ENCODE measurements around the gene CCDC57.
"Not testable (repeated sequence)": the region's sequence is repeated elsewhere in the genome, so short reads cannot be mapped to it uniquely, and the experiment has no call there.

The CCDC57 gene

GRCh38 chr17:82212331-82213250, at the start of gene CCDC57:
Gene CCDC57, minus strand, starts transcription at chr17:82212842. Its CDS starts 10,898 bp downstream, at chr17:82201944.
- peak; percentile 26 to 58 for DNase-seq

GRCh38 chr17:82262344-82262743, 49.7 kb upstream of the CCDC57 start:
- DNase-seq = no peak

- DNase-seq = not testable (repeated sequence)
These were observed 47.6 kb upstream of the CCDC57 start for GRCh38 chr17:82259972-82260961.

- no peak for DNase-seq
These were observed 45.9 kb upstream of the CCDC57 start for GRCh38 chr17:82258555-82258954.

- DNase-seq = peak in 1 of 2 experiments; percentile 24
These were observed 44.8 kb upstream of the CCDC57 start for GRCh38 chr17:82257473-82257872.

- no peak for DNase-seq
These were observed 43.7 kb upstream of the CCDC57 start for GRCh38 chr17:82256242-82256885.

- no peak for DNase-seq
These were observed 42.8 kb upstream of the CCDC57 start for GRCh38 chr17:82255402-82255972.

GRCh38 chr17:82254746-82255145, 42.1 kb upstream of the CCDC57 start:
- DNase-seq = not testable (repeated sequence)

GRCh38 chr17:82254096-82254495, 41.5 kb upstream of the CCDC57 start:
- DNase-seq = not testable (repeated sequence)

- no peak for DNase-seq
These were observed 40.5 kb upstream of the CCDC57 start for GRCh38 chr17:82253179-82253544.

- DNase-seq = no peak
These were observed 40.0 kb upstream of the CCDC57 start for GRCh38 chr17:82252511-82253178.

GRCh38 chr17:82250868-82251500, 38.3 kb upstream of the CCDC57 start:
- no peak for DNase-seq

GRCh38 chr17:82249896-82250581, 37.4 kb upstream of the CCDC57 start:
- no peak for DNase-seq

GRCh38 chr17:82248815-82249674, 36.4 kb upstream of the CCDC57 start:
- no peak for DNase-seq

GRCh38 chr17:82247856-82248671, 35.4 kb upstream of the CCDC57 start:
- DNase-seq = no peak

GRCh38 chr17:82247182-82247823, 34.7 kb upstream of the CCDC57 start:
- DNase-seq = no peak

GRCh38 chr17:82246365-82247181, 33.9 kb upstream of the CCDC57 start:
- DNase-seq = peak in 1 of 2 experiments; percentile 29

- no peak for DNase-seq
These were observed 33.4 kb upstream of the CCDC57 start for GRCh38 chr17:82246040-82246364.

Data from SW 1271 (cell line).